GM12892 (cell line): ENCODE results near the gene GRK4. TPM values are rescaled to one million over a fixed set of nuclear protein-coding genes. Genes with fewer than 3 reads are reported as not detected.
"Not testable (repeated sequence)": the region's sequence is repeated elsewhere in the genome, so short reads cannot be mapped to it uniquely, and the experiment has no call there.

Experiments
- DNase-seq: peaks from one replicate; pipeline ENCODE4 v3.0.0; 2011; ENCODE audit not compliant: insufficient read length
- FAIRE-seq: peaks from 2 replicates; lab custom pipeline; 2011; peaks lifted over from hg19 to GRCh38; lab: Jason Lieb, UNC
- POLR2A ChIP-seq: IDR thresholded peaks from 2 replicates; pipeline ENCODE4 v1.6.1; 2011; ENCODE audit warnings: low read depth, low read length, control low read depth
- POLR2AphosphoS5 ChIP-seq: IDR thresholded peaks from 2 replicates; pipeline ENCODE4 v1.6.1; 2011; ENCODE audit warnings: low read depth, low read length, control low read depth
- TAF1 ChIP-seq: IDR thresholded peaks from 2 replicates; pipeline ENCODE4 v1.6.1; 2011; ENCODE audit warnings: low read depth, mild to moderate bottlenecking, control low read depth, low read length, borderline replicate concordance
- polyA plus RNA-seq: library from polyadenylated mRNA; unstranded; fragments of >200 nt; gene quantifications from one replicate; pipeline ENCODE4 v1.2.1, GENCODE V29; 2012; ENCODE audit warnings: missing spikeins, inconsistent platforms; ENCODE audit not compliant: missing spikeins

GRK4 gene
- 3.7 TPM for polyA plus RNA-seq

DNA sequence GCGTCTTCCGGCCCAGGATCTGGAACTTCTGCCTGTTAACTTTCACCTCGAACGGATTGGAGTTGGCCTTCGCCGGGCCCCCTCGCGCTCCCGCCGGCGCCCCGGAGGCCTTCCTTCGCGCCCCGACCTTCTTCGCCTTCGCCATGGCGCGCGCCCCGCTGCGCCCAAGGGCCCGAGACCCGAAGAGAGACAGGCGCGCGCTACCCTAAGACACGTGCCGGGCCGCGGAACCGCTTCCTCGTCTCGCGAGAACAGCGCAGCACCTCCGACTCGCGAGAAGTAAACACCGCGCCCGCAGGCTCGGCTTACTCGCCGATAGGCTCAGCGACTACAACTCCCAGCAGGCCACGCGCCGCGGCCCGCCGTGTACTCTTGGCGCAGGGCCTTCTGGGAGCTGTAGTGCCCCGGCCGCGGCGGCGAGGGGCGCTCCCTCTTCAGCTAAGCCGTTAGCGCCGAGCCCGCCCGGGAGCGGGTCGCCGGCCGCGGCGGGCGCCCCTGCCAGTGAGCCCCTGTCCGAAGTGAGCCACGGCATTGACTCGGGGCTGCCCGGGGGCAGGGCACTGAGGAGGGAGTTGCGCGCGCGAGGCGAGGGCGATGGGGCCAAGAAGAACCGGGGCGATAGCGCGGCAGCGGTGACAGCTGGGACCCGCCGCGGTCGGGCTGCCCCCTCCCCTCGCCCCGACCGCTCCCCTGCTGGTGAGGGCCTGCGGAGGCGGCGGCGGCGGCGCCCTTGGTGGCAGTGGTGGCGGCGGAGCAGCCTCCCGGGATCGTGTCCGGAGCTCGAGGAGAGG is at the start of gene GRK4, which contains the start of gene NOP14:
Gene GRK4 (plus strand): TSS at position 397 of the 791 bp plus-strand sequence. CDS start 500 bp downstream, outside the sequence.
Gene NOP14 (minus strand): TSS at position 232 of the 791 bp plus-strand sequence. CDS start 87 bp downstream, at position 145.
- DNase-seq, result peak; percentile 95
- TF ChIP-seq POLR2A, result peak; percentile 91
- peak; percentile 74; the same call in 1 of the 2 replicates for TF ChIP-seq POLR2AphosphoS5
- peak; percentile 61; the same call in 1 of the 2 replicates for TF ChIP-seq TAF1
- peak; percentile 99 for FAIRE-seq

- DNase-seq (no peak), FAIRE-seq (no peak)
- TF ChIP-seq TAF1 (no peak), POLR2A (no peak), POLR2AphosphoS5 (no peak)
Measured at GRCh38 chr4:2914256-2915126, 48.9 kb upstream of the GRK4 start.

- no peak for FAIRE-seq
- no peak for TF ChIP-seq TAF1
- no peak for TF ChIP-seq POLR2A
- no peak for TF ChIP-seq POLR2AphosphoS5
Measured at GRCh38 chr4:2915789-2916188, 47.6 kb upstream of the GRK4 start.

DNA sequence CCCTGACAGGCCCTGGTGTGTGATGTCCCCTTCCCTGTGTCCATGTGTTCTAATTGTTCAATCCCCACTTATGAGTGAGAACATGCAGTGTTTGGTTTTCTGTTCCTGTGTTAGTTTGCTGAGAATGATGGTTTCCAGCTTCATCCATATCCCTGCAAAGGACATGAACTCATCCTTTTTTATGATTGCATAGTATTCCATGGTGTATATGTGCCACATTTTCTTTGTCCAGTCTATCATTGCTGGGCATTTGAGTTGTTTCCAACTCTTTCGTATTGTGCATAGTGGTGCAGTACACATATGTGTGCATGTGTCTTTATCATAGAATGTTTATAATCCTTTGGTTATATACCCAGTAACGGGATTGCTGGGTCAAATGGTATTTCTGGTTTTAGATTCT is 46.7 kb upstream of the GRK4 start:
- not testable (repeated sequence) for FAIRE-seq, DNase-seq

More at GRCh38 chr4:2915789-2916188, 47.6 kb upstream of the GRK4 start:
- DNase-seq, result no peak

- DNase-seq, FAIRE-seq: not testable (repeated sequence)
Measured at GRCh38 chr4:2918300-2918699, 45.1 kb upstream of the GRK4 start.

- FAIRE-seq, DNase-seq: not testable (repeated sequence)
Measured at GRCh38 chr4:2918714-2919113, 44.7 kb upstream of the GRK4 start.

DNA sequence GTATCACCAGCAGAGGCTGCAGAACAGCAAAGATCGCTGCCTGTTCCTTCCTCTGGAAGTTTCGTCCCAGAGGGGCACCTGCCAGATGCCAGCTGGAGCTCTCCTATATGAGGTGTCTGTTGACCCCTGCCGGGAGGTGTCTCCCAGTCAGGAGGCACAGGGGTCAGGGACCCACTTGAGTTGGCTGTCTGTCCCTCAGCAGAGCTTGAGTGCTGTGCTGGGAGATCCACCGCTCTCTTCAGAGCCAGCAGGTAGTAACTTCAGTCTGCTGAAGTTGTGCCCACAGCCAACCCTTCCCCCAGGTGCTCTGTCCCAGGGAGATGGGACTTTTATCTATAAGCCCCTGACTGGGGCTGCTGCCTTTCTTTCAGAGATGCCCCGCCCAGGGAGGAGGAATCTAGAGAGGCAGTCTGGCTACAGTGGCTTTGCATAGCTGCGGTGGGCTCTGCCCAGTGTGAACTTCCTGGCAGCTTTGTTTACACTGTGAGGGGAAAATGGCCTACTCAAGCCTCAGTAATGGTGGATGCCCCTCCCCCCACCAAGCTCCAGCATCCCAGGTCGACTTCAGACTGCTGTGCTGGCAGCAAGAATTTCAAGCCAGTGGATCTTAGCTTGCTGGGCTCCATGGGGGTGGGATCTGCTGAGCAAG is 40.8 kb upstream of the GRK4 start:
- FAIRE-seq, result not testable (repeated sequence)

DNA sequence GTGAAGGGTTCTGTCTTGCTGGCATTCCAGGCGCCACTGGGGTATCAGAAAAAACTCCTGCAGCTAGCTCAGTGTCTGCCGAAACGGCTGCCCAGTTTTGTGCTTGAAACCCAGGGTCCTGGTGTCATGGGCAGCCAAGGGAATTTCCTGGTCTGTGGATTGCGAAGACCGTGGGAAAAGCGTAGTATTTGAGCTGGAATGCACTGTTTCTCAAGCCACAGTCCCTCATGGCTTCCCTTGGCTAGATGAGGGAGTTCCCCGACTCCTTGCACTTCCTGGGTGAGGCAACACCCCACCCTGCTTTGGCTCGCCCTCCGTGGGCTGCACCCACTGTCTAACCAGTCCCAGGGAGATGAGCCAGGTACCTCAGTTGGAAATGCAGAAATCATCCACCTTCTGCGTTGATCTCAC is 40.2 kb upstream of the GRK4 start:
- FAIRE-seq, result no peak
- no peak for TF ChIP-seq TAF1
- no peak for TF ChIP-seq POLR2A
- TF ChIP-seq POLR2AphosphoS5, result no peak
- no peak for DNase-seq

More for the DNA sequence above, 40.8 kb upstream of the GRK4 start:
- not testable (repeated sequence) for DNase-seq

DNA sequence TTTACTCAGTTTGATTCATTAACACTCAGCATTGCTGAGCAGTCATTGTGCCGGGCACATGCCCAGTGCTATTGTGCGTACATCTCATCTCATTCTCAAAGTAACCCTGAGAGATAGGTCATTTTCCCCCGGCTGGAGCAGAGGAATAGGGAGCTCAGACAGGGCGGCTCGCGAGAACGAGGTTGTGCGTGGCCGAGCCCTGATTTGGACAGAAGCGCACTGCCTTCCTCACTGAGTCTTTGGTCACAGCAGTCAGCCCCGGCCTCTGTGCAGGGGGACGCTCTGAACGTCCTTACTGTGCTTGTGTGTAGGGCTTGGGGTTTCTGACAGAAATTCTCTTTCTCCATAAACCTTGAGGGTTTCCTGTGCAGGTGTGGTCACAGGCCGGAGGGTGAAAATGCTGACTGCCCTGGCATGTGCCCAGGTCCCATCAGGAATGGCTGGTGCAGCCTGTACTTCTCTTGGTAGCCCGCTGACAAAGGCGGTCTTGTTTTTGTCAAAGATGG is 39.6 kb upstream of the GRK4 start:
- no peak for FAIRE-seq
- DNase-seq, result no peak
- no peak for TF ChIP-seq POLR2A
- no peak for TF ChIP-seq POLR2AphosphoS5
- TF ChIP-seq TAF1, result no peak

GRCh38 chr4:2924286-2924685 is 39.1 kb upstream of the GRK4 start:
- TF ChIP-seq POLR2A (no peak), POLR2AphosphoS5 (no peak), TAF1 (no peak)
- FAIRE-seq, result no peak
- no peak for DNase-seq

DNA sequence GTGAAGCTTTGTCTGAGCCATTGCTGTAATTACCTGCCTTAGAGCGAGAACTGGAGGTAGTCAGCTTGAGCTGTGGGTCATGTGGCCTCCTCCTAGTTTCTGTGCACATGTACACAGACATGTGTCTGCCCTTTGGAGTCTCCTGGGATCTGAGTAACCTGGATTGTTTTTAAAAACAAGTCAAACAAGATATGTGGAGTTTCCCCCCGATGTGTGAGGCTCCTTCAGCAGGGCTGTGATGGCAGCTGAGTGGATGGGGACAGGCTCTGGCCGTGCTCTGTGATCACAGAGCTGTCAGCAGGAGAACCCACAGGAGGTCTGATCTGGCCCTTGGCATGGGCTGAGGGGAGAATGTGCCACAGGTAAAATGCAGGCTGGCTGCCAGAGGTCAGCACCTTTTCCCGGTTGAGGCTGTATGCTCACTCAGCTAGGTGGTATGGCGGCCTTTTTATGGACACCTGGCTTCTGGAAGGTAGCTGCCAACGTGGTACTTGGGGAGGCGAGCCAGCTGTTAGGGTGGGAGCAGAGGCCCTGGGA is 38.5 kb upstream of the GRK4 start:
- DNase-seq (no peak), FAIRE-seq (no peak)
- TF ChIP-seq POLR2AphosphoS5, result no peak
- no peak for TF ChIP-seq POLR2A
- TF ChIP-seq TAF1, result no peak
